NCI-H2227 (cell line): ENCODE data around the gene REXO4.

Experiments
- DNase-seq: peaks from one replicate; lab custom pipeline; 2025; ENCODE audit not compliant: unreplicated experiment; lab: John Stamatoyannopoulos, UW

REXO4 gene

GRCh38 chr9:133370685-133371084 is 47.1 kb downstream of the REXO4 start:
- DNase-seq, result no peak

GRCh38 chr9:133369933-133370332 is 47.9 kb downstream of the REXO4 start:
- DNase-seq, result no peak

GRCh38 chr9:133369422-133369821 is 48.4 kb downstream of the REXO4 start:
- no peak for DNase-seq

- peak; percentile 9 for DNase-seq
Measured at GRCh38 chr9:133368249-133368881, 49.4 kb downstream of the REXO4 start.

- no peak for DNase-seq
Measured at GRCh38 chr9:133367778-133368177, 50.0 kb downstream of the REXO4 start.

- no peak for DNase-seq
Measured at GRCh38 chr9:133367221-133367620, 50.6 kb downstream of the REXO4 start.

GRCh38 chr9:133366435-133366834 is 51.4 kb downstream of the REXO4 start:
- no peak for DNase-seq

GRCh38 chr9:133362359-133363044 is 55.3 kb downstream of the REXO4 start:
- DNase-seq, result no peak

GRCh38 chr9:133361507-133362092 is 56.2 kb downstream of the REXO4 start:
- no peak for DNase-seq

- DNase-seq, result no peak
Measured at GRCh38 chr9:133360400-133361393, 57.1 kb downstream of the REXO4 start.

GRCh38 chr9:133359399-133360175 is 58.2 kb downstream of the REXO4 start:
- DNase-seq, result peak; percentile 18

- no peak for DNase-seq
Measured at GRCh38 chr9:133357656-133358055, 60.2 kb downstream of the REXO4 start.

- DNase-seq, result peak; percentile 85
Measured at GRCh38 chr9:133356391-133357091, 61.3 kb downstream of the REXO4 start, which contains the start of the genes SURF1 and SURF2. Gene SURF1 (minus strand): TSS chr9:133356487. CDS start chr9:133356453, 34 bp downstream. Gene SURF2 (plus strand): TSS chr9:133356550. CDS start chr9:133356593, 43 bp downstream.
